GM13977 (cell line): ENCODE results near the gene ZBED4.

Experiments used
- DNase-seq: peaks from one replicate; pipeline ENCODE4 v3.0.0; 2012; ENCODE audit warnings: low spot score
- CTCF ChIP-seq: IDR thresholded peaks from 2 replicates; pipeline ENCODE4 v1.5.1; 2012; ENCODE audit warnings: mild to moderate bottlenecking, control low read depth; ENCODE audit not compliant: insufficient read depth; ENCODE audit errors: extremely low read depth, missing control alignments
- in situ Hi-C: fragments of 300-500 bp; cut with MboI; formaldehyde crosslinking; loops from one replicate; pipeline ENCODE4 v1.12.0; 2022; ENCODE audit warnings: low sequenced_read_pairs, low pct_unique_long_range_greater_than_20kb, mixed read lengths, inconsistent platforms; ENCODE audit not compliant: unreplicated experiment

Gene ZBED4

GRCh38 chr22:49906071-49906798 is 52.6 kb downstream of the ZBED4 start:
- TF ChIP-seq CTCF, result no peak
- DNase-seq, result no peak
- in situ Hi-C loops, result no loop called here

GRCh38 chr22:49906799-49907290 is 53.2 kb downstream of the ZBED4 start:
- DNase-seq, result no peak
- in situ Hi-C loops, result no loop called here
- TF ChIP-seq CTCF, result no peak

- in situ Hi-C loops, result no loop called here
- no peak for DNase-seq
- TF ChIP-seq CTCF, result no peak
These were observed 54.2 kb downstream of the ZBED4 start for GRCh38 chr22:49907807-49908206.

GRCh38 chr22:49909476-49910205 is 56.0 kb downstream of the ZBED4 start:
- in situ Hi-C loops, result no loop called here
- TF ChIP-seq CTCF, result no peak
- no peak for DNase-seq

GRCh38 chr22:49910229-49911155 is 56.8 kb downstream of the ZBED4 start:
- DNase-seq, result no peak
- in situ Hi-C loops, result no loop called here
- TF ChIP-seq CTCF, result no peak
